NCI-H510A treated with DMSO at 0.1 percent for 48 hours (cell line): ENCODE measurements around the gene ZFP1.
A peak's percentile ranks its signal among the peaks of the same experiment; 100 is the strongest.
"Not testable (repeated sequence)": the region's sequence is repeated elsewhere in the genome, so short reads cannot be mapped to it uniquely, and the experiment has no call there.

ENCODE experiments used
- DNase-seq: peaks from one replicate; lab custom pipeline; 2025; lab: John Stamatoyannopoulos, UW

ZFP1 gene

GRCh38 chr16:75113541-75114121, 34.7 kb upstream of the ZFP1 start:
- DNase-seq, result no peak

- no peak for DNase-seq
Observed at GRCh38 chr16:75114179-75114945, 34.0 kb upstream of the ZFP1 start.

- no peak for DNase-seq
Observed at GRCh38 chr16:75114946-75115825, 33.1 kb upstream of the ZFP1 start.

GRCh38 chr16:75116081-75116910, 32.0 kb upstream of the ZFP1 start, which contains the start of gene LDHD:
LDHD (minus strand) TSS chr16:75116780; CDS start chr16:75116720, 60 bp downstream.
- DNase-seq, result no peak

- no peak for DNase-seq
Observed at GRCh38 chr16:75116911-75117245, 31.4 kb upstream of the ZFP1 start.

GRCh38 chr16:75118943-75119539, 29.3 kb upstream of the ZFP1 start:
- no peak for DNase-seq

- DNase-seq, result no peak
Observed at GRCh38 chr16:75120253-75120652, 28.1 kb upstream of the ZFP1 start.

GRCh38 chr16:75121949-75122568, 26.3 kb upstream of the ZFP1 start:
- no peak for DNase-seq

- DNase-seq, result no peak
Observed at GRCh38 chr16:75122609-75123008, 25.7 kb upstream of the ZFP1 start.

GRCh38 chr16:75127713-75128415, 20.5 kb upstream of the ZFP1 start:
- DNase-seq, result no peak

GRCh38 chr16:75129421-75130149, 18.7 kb upstream of the ZFP1 start:
- not testable (repeated sequence) for DNase-seq

GRCh38 chr16:75130150-75130771, 18.1 kb upstream of the ZFP1 start:
- no peak for DNase-seq

GRCh38 chr16:75131081-75131480, 17.2 kb upstream of the ZFP1 start:
- DNase-seq, result no peak

- no peak for DNase-seq
Observed at GRCh38 chr16:75138233-75138632, 10.1 kb upstream of the ZFP1 start.

- peak; percentile 24 for DNase-seq
Observed at GRCh38 chr16:75138636-75139035, 9.7 kb upstream of the ZFP1 start.

GRCh38 chr16:75139498-75139897, 8.8 kb upstream of the ZFP1 start:
- peak; percentile 67 for DNase-seq

GRCh38 chr16:75143941-75144340, 4.4 kb upstream of the ZFP1 start:
- no peak for DNase-seq

GRCh38 chr16:75147968-75148310, 385 bp upstream of the ZFP1 start:
- no peak for DNase-seq

- no peak for DNase-seq
Observed at GRCh38 chr16:75151798-75152197, 3.5 kb downstream of the ZFP1 start.
